Nephron progenitor cell (in vitro differentiated cells): ENCODE data around the gene DCBLD1.

Experiments
- DNase-seq: peaks from one replicate; pipeline ENCODE4 v3.0.0; 2021
- H3K27ac Mint-ChIP-seq: 2 replicates; pipeline ENCODE4 v1.8.0; 2021; ENCODE audit warnings: mild to moderate bottlenecking, moderate library complexity, mixed read lengths
- H3K27me3 Mint-ChIP-seq: 2 replicates; pipeline ENCODE4 v1.8.0; 2021; ENCODE audit warnings: mild to moderate bottlenecking, low read depth, mixed read lengths; ENCODE audit not compliant: poor library complexity
- H3K36me3 Mint-ChIP-seq: 2 replicates; pipeline ENCODE4 v1.8.0; 2021; ENCODE audit warnings: low read depth, mixed read lengths
- H3K4me1 Mint-ChIP-seq: 2 replicates; pipeline ENCODE4 v1.8.0; 2021; ENCODE audit warnings: mixed read lengths
- H3K4me3 Mint-ChIP-seq: 2 replicates; pipeline ENCODE4 v1.8.0; 2021; ENCODE audit warnings: mild to moderate bottlenecking, moderate library complexity, mixed read lengths
- H3K9me3 Mint-ChIP-seq: 2 replicates; pipeline ENCODE4 v1.8.0; 2021; ENCODE audit warnings: mild to moderate bottlenecking, moderate library complexity, mixed read lengths
- CTCF ChIP-seq: fragments of 200-600 bp; sonication (generic); IDR thresholded peaks from 2 replicates; pipeline ENCODE4 v1.5.0; 2021; ENCODE audit warnings: antibody characterized with exemption

Gene DCBLD1

GRCh38 chr6:117477988-117478852, 4.3 kb upstream of the DCBLD1 start:
- no peak overlapping the region for H3K4me3 Mint-ChIP-seq
- H3K9me3 Mint-ChIP-seq = no peaks in the 10 kb centered on the region
- TF ChIP-seq CTCF = no peak
- H3K27ac Mint-ChIP-seq = no peak overlapping the region
- peaks cover 10% of the 10 kb centered on the region for H3K4me1 Mint-ChIP-seq
- peaks cover 29% of the 10 kb centered on the region for H3K27me3 Mint-ChIP-seq
- no peaks in the 10 kb centered on the region for H3K36me3 Mint-ChIP-seq
- DNase-seq = no peak

DNA sequence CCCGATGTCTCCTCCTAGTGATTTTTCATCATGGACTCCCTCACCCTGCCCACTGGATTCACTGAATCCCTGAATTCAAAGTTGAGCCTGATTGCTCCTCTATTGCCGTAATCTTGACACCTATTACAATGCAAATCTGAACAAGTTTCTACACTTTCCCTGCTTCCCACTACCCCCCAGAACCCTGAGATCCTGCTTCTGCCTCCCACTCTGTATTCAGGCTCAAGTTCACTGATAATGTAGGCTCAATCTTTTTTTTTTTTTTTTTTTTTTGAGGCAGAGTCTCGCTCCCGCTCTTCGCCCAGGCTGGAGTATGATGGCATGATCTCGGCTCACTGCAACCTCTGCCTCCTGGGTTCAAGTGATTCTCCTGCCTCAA, 3.6 kb upstream of the DCBLD1 start:
- Mint-ChIP-seq H3K4me3 (no peak overlapping the region), H3K4me1 (peaks cover 15% of the 10 kb centered on the region), H3K27ac (no peak overlapping the region), H3K9me3 (no peaks in the 10 kb centered on the region), H3K27me3 (peaks cover 30% of the 10 kb centered on the region), H3K36me3 (no peaks in the 10 kb centered on the region)
- no peak for DNase-seq
- no peak for TF ChIP-seq CTCF

DNA sequence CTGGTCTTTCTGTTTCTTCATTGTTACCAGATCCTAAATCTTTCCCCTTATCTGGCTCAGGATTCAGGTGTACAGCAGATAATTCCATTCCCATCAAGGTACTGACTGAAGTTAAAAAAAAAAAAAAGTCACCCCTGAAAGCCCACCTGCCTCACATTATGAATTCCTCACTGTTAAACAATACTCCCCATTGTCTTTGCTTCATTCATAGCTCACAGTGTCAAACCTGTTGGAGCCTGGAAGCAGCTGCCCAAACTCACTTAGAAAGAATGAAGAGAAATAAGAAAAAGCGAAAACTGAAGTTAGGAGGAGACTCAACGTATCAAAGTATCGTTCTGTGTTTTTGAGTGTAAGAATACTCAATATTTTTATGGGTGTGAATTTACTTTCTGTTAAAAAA, 1.8 kb upstream of the DCBLD1 start:
- no peak for TF ChIP-seq CTCF
- Mint-ChIP-seq H3K4me1 (peaks cover 24% of the 10 kb centered on the region), H3K27ac (no peak overlapping the region), H3K4me3 (no peak overlapping the region), H3K9me3 (no peaks in the 10 kb centered on the region), H3K27me3 (peaks cover 30% of the 10 kb centered on the region), H3K36me3 (no peaks in the 10 kb centered on the region)
- no peak for DNase-seq

GRCh38 chr6:117481278-117481925, 1.1 kb upstream of the DCBLD1 start:
- Mint-ChIP-seq H3K4me3 (peak overlapping the region; percentile 82), H3K4me1 (peaks cover 24% of the 10 kb centered on the region), H3K27ac (no peak overlapping the region), H3K27me3 (peaks cover 30% of the 10 kb centered on the region), H3K36me3 (peaks cover 2% of the 10 kb centered on the region), H3K9me3 (peaks cover 1% of the 10 kb centered on the region)
- peak; percentile 12 for DNase-seq
- TF ChIP-seq CTCF = no peak

DNA sequence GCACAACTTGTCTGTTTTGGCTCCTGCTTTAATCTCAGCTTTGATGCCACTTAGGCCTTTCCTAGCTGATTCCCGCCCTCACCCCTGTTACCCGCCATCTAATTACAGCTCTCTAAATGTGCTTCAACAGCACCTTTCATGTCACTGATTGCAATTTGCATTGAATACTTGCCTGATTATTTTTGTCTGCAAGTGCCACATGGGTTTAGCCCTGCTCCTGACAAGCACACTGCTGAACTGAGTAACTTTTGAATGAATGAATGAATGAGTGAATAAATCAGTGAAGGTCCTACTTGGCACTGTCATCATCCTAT, 591 bp upstream of the DCBLD1 start:
- Mint-ChIP-seq H3K36me3 (peaks cover 7% of the 10 kb centered on the region), H3K27me3 (peaks cover 30% of the 10 kb centered on the region), H3K4me3 (peak overlapping the region; percentile 82), H3K9me3 (peaks cover 6% of the 10 kb centered on the region), H3K27ac (no peak overlapping the region), H3K4me1 (peaks cover 24% of the 10 kb centered on the region)
- no peak for DNase-seq
- TF ChIP-seq CTCF = no peak
